Breast epithelium (tissue), 3 donors: ENCODE results near the gene RPEL1.

Experiments
- CTCF ChIP-seq, 3 donors: fragments of 450-650 bp; IDR thresholded peaks; one replicate each; pipeline ENCODE4 v1.5.1; 2016 to 2017; ENCODE audit warnings: antibody characterized with exemption in 3 of 3, mild to moderate bottlenecking in 3 of 3, moderate library complexity in 3 of 3
- POLR2A ChIP-seq: fragments of 450-650 bp; IDR thresholded peaks from one replicate; pipeline ENCODE4 v1.6.1; 2016; ENCODE audit warnings: antibody characterized with exemption, mild to moderate bottlenecking, moderate library complexity
- POLR2AphosphoS5 ChIP-seq, 3 donors: sonication (generic); formaldehyde crosslinking; IDR thresholded peaks; one replicate each; pipeline ENCODE4 v1.6.1; 2017; ENCODE audit warnings: antibody characterized with exemption in 3 of 3

DNA sequence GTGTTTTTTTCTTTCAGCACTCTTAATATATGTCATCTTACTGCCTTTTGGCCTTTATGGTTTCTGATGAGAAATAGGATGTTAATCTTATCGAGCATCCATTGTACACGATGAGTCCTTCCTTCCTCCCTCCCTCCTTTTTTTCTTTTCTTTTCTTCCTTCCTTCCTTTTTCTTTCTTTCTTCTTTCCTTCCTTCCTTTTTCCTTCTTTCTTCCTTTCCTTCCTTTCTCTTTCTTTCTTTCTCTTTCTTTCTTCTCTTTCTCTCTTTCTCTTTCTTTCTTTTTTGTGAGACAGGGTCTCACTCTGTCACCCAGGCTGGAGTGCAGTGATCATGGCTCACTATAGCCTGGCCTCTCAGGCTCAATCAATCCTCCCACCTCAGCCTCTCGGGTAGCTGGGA lies 8.4 kb downstream of the RPEL1 start:
- TF ChIP-seq CTCF (IDR thresholded peaks at IDR 0.05) (no peak), POLR2A (no peak), POLR2AphosphoS5 (IDR thresholded peaks at IDR 0.05) (no peak)
